MCF 10A (cell line): ENCODE measurements around the gene APBA1. TPM values are rescaled to one million over a fixed set of nuclear protein-coding genes. Genes with fewer than 3 reads are reported as not detected.
"Not testable (repeated sequence)": the region's sequence is repeated elsewhere in the genome, so short reads cannot be mapped to it uniquely, and the experiment has no call there.

ENCODE experiments used
- BruUV-seq: library from RNA; stranded (reverse); fragments of 400-500 nt; replicated peaks from 2 replicates; lab custom pipeline; 2021; lab: Mats Ljungman, UMichigan
- CTCF ChIA-PET: fragments of 300-600 bp; sonication (Branson Sonifier 250); formaldehyde crosslinking; extraction: SDS; loops from one replicate; lab custom pipeline; 2021; ENCODE audit warnings: antibody characterized with exemption, inconsistent platforms; lab: Yijun Ruan, JAX
- POLR2A ChIA-PET: fragments of 300-600, 350-650 bp; sonication (Branson Sonifier 250); formaldehyde crosslinking; extraction: SDS; loops from one replicate; lab custom pipeline; 2020; ENCODE audit warnings: antibody characterized with exemption, inconsistent platforms; lab: Yijun Ruan, JAX
- DNase-seq: peaks from one replicate; pipeline ENCODE4 v3.0.0-alpha.2; 2018; ENCODE audit not compliant: unreplicated experiment
- H3K27ac Mint-ChIP-seq: one replicate; pipeline ENCODE4 v1.8.0; 2022; ENCODE audit warnings: mild to moderate bottlenecking, low read depth, mixed read lengths; ENCODE audit not compliant: unreplicated experiment
- H3K27me3 Mint-ChIP-seq: one replicate; pipeline ENCODE4 v1.8.0; 2022; ENCODE audit warnings: mixed read lengths; ENCODE audit not compliant: insufficient read depth, unreplicated experiment
- H3K36me3 Mint-ChIP-seq: one replicate; pipeline ENCODE4 v1.8.0; 2022; ENCODE audit warnings: mild to moderate bottlenecking, moderate library complexity, mixed read lengths; ENCODE audit not compliant: insufficient read depth, unreplicated experiment
- H3K4me1 Mint-ChIP-seq: one replicate; pipeline ENCODE4 v1.8.0; 2022; ENCODE audit warnings: mixed read lengths; ENCODE audit not compliant: insufficient read depth, unreplicated experiment
- H3K4me3 Mint-ChIP-seq: one replicate; pipeline ENCODE4 v1.8.0; 2022; ENCODE audit warnings: mild to moderate bottlenecking, moderate library complexity, mixed read lengths; ENCODE audit not compliant: unreplicated experiment
- H3K9me3 Mint-ChIP-seq: one replicate; pipeline ENCODE4 v1.8.0; 2022; ENCODE audit warnings: mixed read lengths; ENCODE audit not compliant: unreplicated experiment
- intact Hi-C: fragments of 100-400 bp; cut with micrococcal nuclease; formaldehyde crosslinking; loops from 2 replicates; pipeline ENCODE4 v1.14.1; 2022
- total RNA-seq: library from RNA; stranded (reverse); gene quantifications from 2 replicates; pipeline ENCODE4 v1.2.3, GENCODE V29; 2022
- TF ChIP-seq, protein P1 (sequence below): fragments of 200-600 bp; IDR thresholded peaks from one replicate; pipeline ENCODE4 v1.8.0; 2022; ENCODE audit warnings: antibody characterized with exemption, mild to moderate bottlenecking; ENCODE audit not compliant: unreplicated experiment

Gene APBA1
- total RNA-seq, 1 experiment from 2014 or later: 0.07 TPM

DNA sequence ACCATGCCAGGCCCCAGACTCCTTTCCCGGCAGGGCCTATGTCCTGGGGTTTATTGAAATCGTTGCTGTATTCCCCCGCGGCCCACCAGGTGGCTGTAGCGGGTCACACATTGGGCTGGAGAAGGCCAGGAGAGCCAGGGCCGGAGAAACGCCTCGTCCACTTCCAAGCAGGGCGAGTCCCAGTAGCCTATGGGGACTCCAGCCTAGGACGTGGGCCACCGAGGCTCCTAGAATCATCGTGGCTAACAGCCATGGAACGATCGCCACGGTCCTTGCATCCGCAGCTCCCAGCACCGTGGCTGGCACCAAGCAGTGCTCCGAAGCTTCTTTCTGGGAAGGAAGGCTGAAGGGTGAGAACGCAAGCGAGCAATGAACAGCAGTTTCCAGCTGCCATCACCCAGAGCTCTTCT, 259.4 kb downstream of the APBA1 start:
- H3K36me3 Mint-ChIP-seq: no peaks in the 10 kb centered on the region
- TF ChIP-seq, protein P1, sequence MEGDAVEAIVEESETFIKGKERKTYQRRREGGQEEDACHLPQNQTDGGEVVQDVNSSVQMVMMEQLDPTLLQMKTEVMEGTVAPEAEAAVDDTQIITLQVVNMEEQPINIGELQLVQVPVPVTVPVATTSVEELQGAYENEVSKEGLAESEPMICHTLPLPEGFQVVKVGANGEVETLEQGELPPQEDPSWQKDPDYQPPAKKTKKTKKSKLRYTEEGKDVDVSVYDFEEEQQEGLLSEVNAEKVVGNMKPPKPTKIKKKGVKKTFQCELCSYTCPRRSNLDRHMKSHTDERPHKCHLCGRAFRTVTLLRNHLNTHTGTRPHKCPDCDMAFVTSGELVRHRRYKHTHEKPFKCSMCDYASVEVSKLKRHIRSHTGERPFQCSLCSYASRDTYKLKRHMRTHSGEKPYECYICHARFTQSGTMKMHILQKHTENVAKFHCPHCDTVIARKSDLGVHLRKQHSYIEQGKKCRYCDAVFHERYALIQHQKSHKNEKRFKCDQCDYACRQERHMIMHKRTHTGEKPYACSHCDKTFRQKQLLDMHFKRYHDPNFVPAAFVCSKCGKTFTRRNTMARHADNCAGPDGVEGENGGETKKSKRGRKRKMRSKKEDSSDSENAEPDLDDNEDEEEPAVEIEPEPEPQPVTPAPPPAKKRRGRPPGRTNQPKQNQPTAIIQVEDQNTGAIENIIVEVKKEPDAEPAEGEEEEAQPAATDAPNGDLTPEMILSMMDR: peak; percentile 13
- no TSS peak for BruUV-seq
- intact Hi-C loops: no loop called here
- peaks cover 10% of the 10 kb centered on the region for H3K27me3 Mint-ChIP-seq
- H3K9me3 Mint-ChIP-seq: no peaks in the 10 kb centered on the region
- no peaks in the 10 kb centered on the region for H3K4me1 Mint-ChIP-seq
- ChIA-PET CTCF (interaction anchor here (0.6 to 1.6 kb wide), 4 partner anchors 9 to 507 kb away, joined by 3 to 16 read pairs (median 4); no protein-coding TSS in a partner anchor), POLR2A (interaction anchor here (0.7 kb wide), 1 partner anchor 333 kb away, joined by 5 read pairs; no protein-coding TSS in a partner anchor)
- H3K4me3 Mint-ChIP-seq: no peak overlapping the region
- peak; percentile 49 for DNase-seq
- no peak overlapping the region for H3K27ac Mint-ChIP-seq

DNA sequence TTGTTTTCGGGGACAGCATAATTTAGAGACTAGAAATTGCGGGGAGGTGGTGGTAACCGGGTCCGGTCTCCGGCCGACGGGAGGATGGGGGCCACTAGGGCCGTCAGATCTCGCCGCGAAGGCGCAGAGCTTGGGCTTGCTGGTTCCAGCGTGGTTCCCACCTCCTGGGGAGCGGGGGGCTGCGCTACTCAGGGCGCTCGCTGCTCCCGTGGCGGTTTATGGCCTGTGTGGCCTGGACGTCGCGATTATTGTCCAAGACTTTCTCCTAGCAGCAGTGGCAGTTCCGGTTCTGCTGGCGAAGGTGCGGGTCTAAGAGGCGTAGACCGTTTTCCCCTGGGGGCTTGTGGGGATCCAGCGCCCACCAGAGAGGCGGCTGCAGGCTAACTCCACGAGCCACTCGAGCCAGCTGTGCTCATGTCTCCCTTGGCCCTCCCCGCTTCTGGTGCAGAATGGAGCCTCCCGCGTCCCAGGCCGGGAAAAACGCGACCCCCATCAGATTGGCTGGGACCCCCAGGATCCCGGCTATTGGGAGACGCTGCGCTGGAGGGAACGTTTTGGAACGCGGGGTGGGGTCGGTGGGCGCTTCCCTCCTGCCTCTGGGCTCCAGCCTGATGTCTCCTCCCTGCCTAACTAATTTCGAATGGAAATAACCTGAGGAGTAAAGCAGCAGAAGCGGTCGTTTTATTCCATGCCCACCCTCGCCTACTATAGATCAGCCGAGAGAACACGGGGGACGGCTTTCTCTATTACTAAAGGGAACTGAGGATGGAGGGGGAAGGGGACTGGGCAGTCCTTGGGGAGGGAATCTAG, 260.0 kb downstream of the APBA1 start:
- BruUV-seq: no TSS peak
- no peaks in the 10 kb centered on the region for H3K9me3 Mint-ChIP-seq
- ChIA-PET POLR2A (no interaction called here), CTCF (interaction anchor here (1.3 to 1.6 kb wide), 2 partner anchors 10 to 507 kb away, joined by 4 to 16 read pairs; no protein-coding TSS in a partner anchor)
- no peaks in the 10 kb centered on the region for H3K4me1 Mint-ChIP-seq
- H3K27me3 Mint-ChIP-seq: peaks cover 10% of the 10 kb centered on the region
- no peak for DNase-seq
- H3K27ac Mint-ChIP-seq: no peak overlapping the region
- intact Hi-C loops: no loop called here
- TF ChIP-seq, protein P1: no peak
- no peaks in the 10 kb centered on the region for H3K36me3 Mint-ChIP-seq
- no peak overlapping the region for H3K4me3 Mint-ChIP-seq

DNA sequence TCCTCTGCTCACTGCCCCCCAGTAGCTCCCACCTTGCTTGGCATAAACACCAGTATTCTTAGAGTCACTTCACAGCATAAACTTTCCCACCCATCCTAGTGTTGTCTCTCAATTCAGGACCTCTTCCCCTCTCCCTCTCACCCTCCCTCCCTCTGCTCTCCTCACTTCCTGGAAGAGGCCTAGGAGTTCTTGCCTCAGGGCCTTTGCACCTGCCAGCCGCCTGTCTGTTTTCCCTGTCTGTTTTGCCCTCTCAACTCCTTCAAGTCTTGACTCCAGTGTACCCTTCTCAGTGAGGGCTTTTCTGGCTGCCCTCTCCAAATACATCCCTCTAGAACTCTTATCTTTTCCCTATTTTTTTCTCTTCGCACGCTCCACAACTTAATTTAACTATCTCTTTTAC, 260.9 kb downstream of the APBA1 start:
- H3K4me1 Mint-ChIP-seq: no peaks in the 10 kb centered on the region
- ChIA-PET POLR2A (no interaction called here), CTCF (no interaction called here)
- H3K36me3 Mint-ChIP-seq: no peaks in the 10 kb centered on the region
- H3K27ac Mint-ChIP-seq: no peak overlapping the region
- H3K4me3 Mint-ChIP-seq: no peak overlapping the region
- no TSS peak for BruUV-seq
- no peak for DNase-seq
- intact Hi-C loops: no loop called here
- H3K9me3 Mint-ChIP-seq: no peaks in the 10 kb centered on the region
- TF ChIP-seq, protein P1: no peak
- peaks cover 10% of the 10 kb centered on the region for H3K27me3 Mint-ChIP-seq

DNA sequence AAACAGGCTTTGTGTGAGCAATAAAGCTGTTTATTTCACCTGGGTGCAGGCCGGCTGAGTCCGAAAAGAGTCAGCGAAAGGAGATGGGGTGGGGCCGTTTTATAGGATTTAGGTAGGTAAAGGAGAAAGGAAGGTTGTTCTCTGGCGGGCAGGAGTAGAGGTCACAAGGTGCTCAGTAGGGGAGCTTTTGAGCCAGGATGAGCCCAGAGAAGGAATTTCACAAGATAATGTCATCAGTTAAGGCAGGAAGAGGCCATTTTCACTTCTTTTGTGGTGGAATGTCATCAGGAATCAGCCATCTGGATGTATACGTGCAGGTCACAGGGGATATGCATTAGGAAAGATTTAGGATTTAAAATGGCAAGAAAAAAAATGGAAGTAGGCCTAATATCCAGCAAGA, 262.2 kb downstream of the APBA1 start:
- BruUV-seq, intact Hi-C loops, H3K9me3 Mint-ChIP-seq, H3K4me1 Mint-ChIP-seq, H3K36me3 Mint-ChIP-seq, DNase-seq, H3K4me3 Mint-ChIP-seq, POLR2A ChIA-PET, H3K27ac Mint-ChIP-seq: not testable (repeated sequence)
- CTCF ChIA-PET: interaction anchor here (1.1 kb wide), 1 partner anchor 13 kb away, joined by 3 read pairs; no protein-coding TSS in a partner anchor
- H3K27me3 Mint-ChIP-seq: peaks cover 10% of the 10 kb centered on the region
